Measurements from ENCODE around the gene NRXN3.
"Not testable (repeated sequence)": the region's sequence is repeated elsewhere in the genome, so short reads cannot be mapped to it uniquely, and the experiment has no call there.

NRXN3 gene

DNA sequence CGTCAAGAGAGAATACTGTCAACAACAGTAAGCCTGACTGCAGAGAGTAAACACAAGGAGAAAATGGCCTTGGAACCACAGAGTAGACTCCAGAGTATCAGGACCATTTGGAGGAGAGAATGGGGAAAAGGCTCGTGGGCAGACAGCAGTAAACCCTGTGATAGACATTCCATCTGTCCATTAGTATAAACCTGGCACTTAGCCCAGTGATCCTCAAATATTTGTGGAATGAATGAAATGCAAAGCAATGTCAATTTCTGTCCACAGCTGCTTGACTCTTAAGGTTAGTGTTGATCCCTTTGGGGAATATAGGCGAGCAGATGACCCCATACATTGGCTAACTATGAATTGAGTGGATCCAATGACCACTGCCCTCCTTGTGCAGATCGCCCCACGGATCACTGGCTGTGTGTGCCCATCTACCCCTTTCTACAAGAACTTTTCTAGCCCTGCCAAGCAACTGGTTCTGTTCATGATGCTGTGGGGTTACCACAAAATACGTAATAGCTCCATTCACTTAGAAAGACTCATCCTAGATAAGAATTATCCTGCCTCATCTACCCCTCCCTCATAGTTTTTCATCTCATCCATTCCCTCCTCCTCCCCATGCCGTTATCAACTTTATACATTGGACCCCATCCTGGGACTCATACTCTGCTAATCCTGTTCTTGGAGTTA, 846.8 kb downstream of the NRXN3 start:
- Histone ChIP-seq H3K36me3 (ENCODE audit: control insufficient read depth, insufficient read depth, low read length) (no peaks in the 10 kb centered on the region), H3K27ac (ENCODE audit: low read depth, low read length, severe bottlenecking) (no peak overlapping the region), H3K4me3 (ENCODE audit: extremely low read depth, insufficient read depth, low read length, poor library complexity, severe bottlenecking) (no peak overlapping the region), H3K4me1 (ENCODE audit: control insufficient read depth, insufficient read depth, low read length, poor library complexity, severe bottlenecking) (peaks cover 2% of the 10 kb centered on the region), H3K9me3 (ENCODE audit: control insufficient read depth, low read length) (no peaks in the 10 kb centered on the region)
- WGBS, 2 experiments (ENCODE audit: insufficient coverage in 2 of 2): 81 to 98% methylated on average over 4 to 5 of the region's 7 CpGs

DNA sequence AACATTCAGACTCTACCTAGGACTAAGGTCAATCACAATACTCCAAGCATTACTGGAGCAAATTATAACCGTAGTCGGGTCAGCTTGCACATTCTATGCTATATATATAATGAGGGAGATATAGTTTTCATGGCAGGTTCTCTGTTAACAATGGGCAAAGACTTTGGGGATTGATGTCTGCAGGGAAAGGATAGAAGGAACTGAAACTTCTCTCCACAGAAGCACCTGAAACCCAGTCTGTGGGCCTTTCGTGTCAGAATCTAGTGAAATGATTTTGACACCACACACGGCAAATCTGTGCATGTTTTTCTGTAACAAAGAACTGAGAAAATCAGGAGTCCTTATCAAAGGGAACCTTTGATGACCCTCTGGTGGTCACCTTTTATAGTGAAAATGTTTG, 847.4 kb downstream of the NRXN3 start:
- Histone ChIP-seq H3K9me3 (ENCODE audit: control insufficient read depth, low read length) (no peaks in the 10 kb centered on the region), H3K36me3 (ENCODE audit: control insufficient read depth, insufficient read depth, low read length) (no peaks in the 10 kb centered on the region), H3K4me3 (ENCODE audit: extremely low read depth, insufficient read depth, low read length, poor library complexity, severe bottlenecking) (no peak overlapping the region), H3K4me1 (ENCODE audit: control insufficient read depth, insufficient read depth, low read length, poor library complexity, severe bottlenecking) (peaks cover 2% of the 10 kb centered on the region), H3K27ac (ENCODE audit: low read depth, low read length, severe bottlenecking) (no peak overlapping the region)
- WGBS, 2 experiments (ENCODE audit: insufficient coverage in 2 of 2): 83 to 92% methylated on average over 1 to 2 of the region's 4 CpGs

DNA sequence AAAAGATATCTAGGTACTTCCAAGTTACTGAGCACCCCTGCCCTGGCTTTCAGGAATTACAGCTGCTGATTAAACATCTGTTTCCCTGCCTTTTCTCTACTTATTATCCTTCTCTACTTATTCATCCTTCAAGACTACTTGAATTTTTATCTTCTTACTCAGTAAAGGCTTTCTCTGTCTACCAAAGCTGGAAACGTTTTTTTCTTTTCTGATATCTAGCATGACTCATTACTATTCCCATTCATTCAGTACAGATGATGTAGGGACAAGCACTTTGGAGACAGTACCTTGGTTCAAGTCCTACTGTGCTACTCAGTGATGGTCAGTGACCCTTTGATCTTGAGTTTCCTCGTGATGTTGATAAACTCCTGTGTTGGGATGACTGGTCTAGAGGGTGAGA, 848.7 kb downstream of the NRXN3 start:
- no peaks in the 10 kb centered on the region for H3K9me3 ChIP-seq (ENCODE audit: control insufficient read depth, low read length)
- H3K27ac ChIP-seq (ENCODE audit: low read depth, low read length, severe bottlenecking): no peak overlapping the region
- H3K4me1 ChIP-seq (ENCODE audit: control insufficient read depth, insufficient read depth, low read length, poor library complexity, severe bottlenecking): peaks cover 2% of the 10 kb centered on the region
- H3K36me3 ChIP-seq (ENCODE audit: control insufficient read depth, insufficient read depth, low read length): no peaks in the 10 kb centered on the region
- no peak overlapping the region for H3K4me3 ChIP-seq (ENCODE audit: extremely low read depth, insufficient read depth, low read length, poor library complexity, severe bottlenecking)
- 71% methylated on average over 2 of the region's 2 CpGs; no CpG with 5 or more reads in 1 of the 2 experiments for WGBS, 2 experiments (ENCODE audit: insufficient coverage in 2 of 2)

DNA sequence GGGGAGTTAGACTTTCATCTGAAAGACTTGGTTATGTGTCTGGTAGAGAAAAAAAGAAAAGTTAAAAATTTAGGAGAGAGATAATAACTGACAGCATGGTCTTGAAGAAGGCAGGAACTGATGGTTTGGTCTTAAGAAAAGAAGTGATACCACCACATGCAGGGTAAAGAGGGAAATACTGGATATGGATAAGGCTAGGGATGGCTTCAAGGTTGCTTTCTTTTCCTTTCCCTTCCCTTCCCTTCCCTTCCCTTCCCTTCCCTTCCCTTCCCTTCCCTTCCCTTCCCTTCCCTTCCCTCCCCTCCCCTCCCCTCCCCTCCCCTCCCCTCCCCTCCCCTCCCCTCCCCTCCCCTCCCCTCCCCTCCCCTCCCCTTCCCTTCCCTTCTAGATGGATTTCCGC, 849.7 kb downstream of the NRXN3 start:
- H3K4me3 ChIP-seq (ENCODE audit: extremely low read depth, insufficient read depth, low read length, poor library complexity, severe bottlenecking); H3K27ac ChIP-seq (ENCODE audit: low read depth, low read length, severe bottlenecking); H3K36me3 ChIP-seq (ENCODE audit: control insufficient read depth, insufficient read depth, low read length); H3K9me3 ChIP-seq (ENCODE audit: control insufficient read depth, low read length); H3K4me1 ChIP-seq (ENCODE audit: control insufficient read depth, insufficient read depth, low read length, poor library complexity, severe bottlenecking): not testable (repeated sequence)
- 80% methylated on average over 1 of the region's 1 CpG; no CpG with 5 or more reads in 1 of the 2 experiments for WGBS, 2 experiments (ENCODE audit: insufficient coverage in 2 of 2)

DNA sequence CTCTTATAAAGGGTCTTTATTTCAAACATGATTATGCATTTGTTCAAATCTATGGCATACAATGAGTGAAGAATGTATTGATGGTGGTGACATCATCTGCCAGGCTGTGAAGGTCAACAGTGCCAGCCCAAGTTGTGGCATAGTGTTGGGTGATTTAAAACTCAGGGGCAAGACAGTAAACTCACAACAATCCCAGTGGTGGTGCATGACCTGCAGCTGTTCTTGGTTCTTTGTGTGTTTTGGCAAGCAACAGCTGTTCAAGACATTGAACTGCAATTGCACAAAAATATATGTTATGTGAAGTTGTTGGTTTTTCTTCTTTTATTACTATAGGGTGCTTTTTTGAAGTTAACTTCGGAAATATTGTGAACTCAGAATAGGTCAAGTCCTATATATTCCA, 851.6 kb downstream of the NRXN3 start:
- no peak overlapping the region for H3K27ac ChIP-seq (ENCODE audit: low read depth, low read length, severe bottlenecking)
- H3K36me3 ChIP-seq (ENCODE audit: control insufficient read depth, insufficient read depth, low read length): no peaks in the 10 kb centered on the region
- H3K4me3 ChIP-seq (ENCODE audit: extremely low read depth, insufficient read depth, low read length, poor library complexity, severe bottlenecking): no peak overlapping the region
- WGBS, 2 experiments (ENCODE audit: insufficient coverage in 2 of 2): no CpG with 5 or more reads among the region's 1 CpG
- peaks cover 6% of the 10 kb centered on the region for H3K9me3 ChIP-seq (ENCODE audit: control insufficient read depth, low read length)
- no peaks in the 10 kb centered on the region for H3K4me1 ChIP-seq (ENCODE audit: control insufficient read depth, insufficient read depth, low read length, poor library complexity, severe bottlenecking)

DNA sequence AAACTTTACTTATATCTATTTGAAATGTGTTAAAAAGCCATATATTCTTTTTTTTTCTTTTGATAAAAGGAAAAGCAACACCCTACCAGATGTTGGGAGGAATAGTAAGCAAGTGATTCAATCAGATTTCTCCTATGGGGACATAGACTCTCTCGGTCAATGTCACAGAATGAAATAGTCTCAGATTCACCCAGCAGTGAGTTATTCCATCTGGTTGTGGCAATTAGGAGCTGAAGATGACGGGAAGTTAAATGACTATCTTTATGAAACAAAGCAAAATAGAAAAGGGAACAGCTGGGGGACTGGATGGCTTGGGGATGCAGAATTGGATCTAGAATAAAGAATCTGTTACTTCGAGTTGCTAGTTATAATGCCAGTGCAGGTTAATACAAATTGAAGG, 857.0 kb downstream of the NRXN3 start:
- Histone ChIP-seq H3K4me1 (ENCODE audit: control insufficient read depth, insufficient read depth, low read length, poor library complexity, severe bottlenecking) (peaks cover 4% of the 10 kb centered on the region), H3K4me3 (ENCODE audit: extremely low read depth, insufficient read depth, low read length, poor library complexity, severe bottlenecking) (no peak overlapping the region), H3K9me3 (ENCODE audit: control insufficient read depth, low read length) (peaks cover 6% of the 10 kb centered on the region), H3K27ac (ENCODE audit: low read depth, low read length, severe bottlenecking) (no peak overlapping the region), H3K36me3 (ENCODE audit: control insufficient read depth, insufficient read depth, low read length) (no peaks in the 10 kb centered on the region)
- 90 to 100% methylated on average over 1 to 2 of the region's 3 CpGs for WGBS, 2 experiments (ENCODE audit: insufficient coverage in 2 of 2)

DNA sequence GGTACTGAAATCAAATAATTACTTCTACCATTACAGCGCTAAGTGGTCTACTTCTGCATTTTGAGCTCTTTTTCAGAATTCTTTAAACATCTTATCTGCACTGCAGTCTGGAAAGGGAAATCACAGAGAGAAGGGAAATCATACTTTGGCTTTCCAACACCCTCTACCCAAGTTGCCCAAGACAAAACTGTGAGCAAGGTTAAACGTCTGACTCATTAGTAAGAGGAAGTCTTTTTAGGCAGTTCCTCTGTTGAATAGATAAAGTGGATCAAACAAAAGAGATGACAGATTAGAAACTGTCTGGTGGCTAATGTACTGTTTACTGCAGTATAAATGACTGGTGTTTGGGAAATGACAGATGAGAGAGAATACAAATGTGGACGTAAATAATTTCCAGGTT, 858.1 kb downstream of the NRXN3 start:
- H3K4me1 ChIP-seq (ENCODE audit: control insufficient read depth, insufficient read depth, low read length, poor library complexity, severe bottlenecking): peaks cover 4% of the 10 kb centered on the region
- 68 to 71% methylated on average over 2 to 3 of the region's 3 CpGs for WGBS, 2 experiments (ENCODE audit: insufficient coverage in 2 of 2)
- H3K4me3 ChIP-seq (ENCODE audit: extremely low read depth, insufficient read depth, low read length, poor library complexity, severe bottlenecking): no peak overlapping the region
- no peak overlapping the region for H3K27ac ChIP-seq (ENCODE audit: low read depth, low read length, severe bottlenecking)
- peaks cover 6% of the 10 kb centered on the region for H3K9me3 ChIP-seq (ENCODE audit: control insufficient read depth, low read length)
- no peaks in the 10 kb centered on the region for H3K36me3 ChIP-seq (ENCODE audit: control insufficient read depth, insufficient read depth, low read length)

DNA sequence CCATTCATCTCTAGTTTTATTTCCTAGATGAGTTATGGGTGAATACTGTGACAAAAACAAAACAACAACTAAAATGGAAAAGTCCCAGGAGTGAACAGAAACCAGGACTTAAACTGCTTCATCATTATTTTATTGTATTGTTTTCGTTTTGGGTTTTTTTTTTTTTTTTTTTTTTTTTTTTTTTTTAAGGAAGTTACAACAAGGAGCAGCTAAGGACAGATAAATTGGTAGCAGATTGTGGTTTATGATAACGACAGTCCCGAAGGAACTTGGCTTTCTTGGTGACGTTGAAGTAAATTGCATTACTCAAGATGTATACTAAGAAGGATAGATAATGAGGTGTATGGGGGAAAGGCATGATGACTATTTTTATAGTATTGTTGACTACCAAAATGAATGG, 866.3 kb downstream of the NRXN3 start:
- Histone ChIP-seq H3K36me3 (ENCODE audit: control insufficient read depth, insufficient read depth, low read length) (no peaks in the 10 kb centered on the region), H3K27ac (ENCODE audit: low read depth, low read length, severe bottlenecking) (no peak overlapping the region), H3K4me3 (ENCODE audit: extremely low read depth, insufficient read depth, low read length, poor library complexity, severe bottlenecking) (no peak overlapping the region), H3K9me3 (ENCODE audit: control insufficient read depth, low read length) (peaks cover 6% of the 10 kb centered on the region), H3K4me1 (ENCODE audit: control insufficient read depth, insufficient read depth, low read length, poor library complexity, severe bottlenecking) (no peaks in the 10 kb centered on the region)
- 90 to 97% methylated on average over 3 to 4 of the region's 4 CpGs for WGBS, 2 experiments (ENCODE audit: insufficient coverage in 2 of 2)

DNA sequence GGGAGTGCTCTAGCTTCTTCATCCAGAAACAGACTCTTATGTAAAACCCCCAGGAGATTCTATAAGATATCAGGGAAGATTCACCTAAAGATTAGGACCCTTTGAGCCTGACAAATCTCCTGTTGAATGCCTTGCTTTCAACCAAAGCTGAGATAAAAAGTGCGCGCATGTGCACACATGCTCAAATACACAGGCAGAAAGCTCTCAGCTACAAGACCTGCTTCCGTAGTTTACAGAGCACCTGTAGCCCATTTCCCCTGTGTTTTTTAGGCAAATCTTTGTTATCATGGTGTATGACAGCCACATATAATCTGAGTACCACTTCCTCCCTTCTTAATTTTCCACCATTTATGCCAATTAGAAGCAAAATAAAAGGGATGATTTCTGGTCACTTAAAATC, 866.9 kb downstream of the NRXN3 start:
- no peaks in the 10 kb centered on the region for H3K4me1 ChIP-seq (ENCODE audit: control insufficient read depth, insufficient read depth, low read length, poor library complexity, severe bottlenecking)
- no peaks in the 10 kb centered on the region for H3K36me3 ChIP-seq (ENCODE audit: control insufficient read depth, insufficient read depth, low read length)
- no peak overlapping the region for H3K27ac ChIP-seq (ENCODE audit: low read depth, low read length, severe bottlenecking)
- H3K4me3 ChIP-seq (ENCODE audit: extremely low read depth, insufficient read depth, low read length, poor library complexity, severe bottlenecking): no peak overlapping the region
- WGBS, 2 experiments (ENCODE audit: insufficient coverage in 2 of 2): 89 to 95% methylated on average over 2 to 3 of the region's 3 CpGs
- peaks cover 6% of the 10 kb centered on the region for H3K9me3 ChIP-seq (ENCODE audit: control insufficient read depth, low read length)

DNA sequence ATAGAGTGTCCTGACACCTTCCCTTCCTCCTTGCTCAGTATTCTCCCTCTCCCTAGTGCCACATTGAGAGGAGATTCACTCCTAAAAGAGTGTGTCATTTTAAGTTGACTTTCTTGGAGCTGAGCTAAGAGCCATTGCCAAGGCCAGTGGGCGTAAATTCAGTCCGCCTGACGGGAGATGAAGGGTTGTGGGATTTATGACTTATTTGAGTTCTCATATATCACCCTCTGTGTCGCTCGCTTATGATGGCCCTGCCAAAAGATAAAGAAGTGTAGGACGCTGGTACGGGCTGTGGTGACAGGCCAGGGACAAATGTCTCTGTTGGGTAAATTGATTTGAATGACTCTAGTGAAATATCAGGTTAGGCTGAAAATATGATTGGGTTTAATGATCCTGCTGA, 867.4 kb downstream of the NRXN3 start:
- Histone ChIP-seq H3K27ac (ENCODE audit: low read depth, low read length, severe bottlenecking) (no peak overlapping the region), H3K4me3 (ENCODE audit: extremely low read depth, insufficient read depth, low read length, poor library complexity, severe bottlenecking) (no peak overlapping the region), H3K9me3 (ENCODE audit: control insufficient read depth, low read length) (peaks cover 6% of the 10 kb centered on the region), H3K4me1 (ENCODE audit: control insufficient read depth, insufficient read depth, low read length, poor library complexity, severe bottlenecking) (no peaks in the 10 kb centered on the region), H3K36me3 (ENCODE audit: control insufficient read depth, insufficient read depth, low read length) (no peaks in the 10 kb centered on the region)
- 89 to 96% methylated on average over 5 to 7 of the region's 7 CpGs for WGBS, 2 experiments (ENCODE audit: insufficient coverage in 2 of 2)

DNA sequence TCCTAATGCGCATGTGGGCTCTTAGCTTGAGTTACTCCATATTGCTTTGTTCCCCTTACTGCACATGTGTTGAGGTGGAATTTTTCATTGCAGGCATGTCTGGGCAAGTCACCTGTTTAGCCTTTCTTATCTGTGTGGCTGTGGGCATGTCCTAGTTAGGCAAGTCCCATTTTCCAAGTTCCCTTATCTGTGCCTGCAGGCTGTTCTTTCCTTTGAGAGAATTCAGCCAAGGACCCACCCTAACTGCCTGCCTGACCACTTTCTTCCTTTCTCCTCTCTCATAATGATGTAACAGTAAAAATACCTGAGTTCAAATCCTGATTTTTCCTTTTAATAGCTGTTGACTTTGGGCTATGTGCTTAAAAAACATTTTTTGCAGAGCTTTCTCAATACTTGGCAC, 870.6 kb downstream of the NRXN3 start:
- H3K36me3 ChIP-seq (ENCODE audit: control insufficient read depth, insufficient read depth, low read length): no peaks in the 10 kb centered on the region
- no peaks in the 10 kb centered on the region for H3K4me1 ChIP-seq (ENCODE audit: control insufficient read depth, insufficient read depth, low read length, poor library complexity, severe bottlenecking)
- no peak overlapping the region for H3K4me3 ChIP-seq (ENCODE audit: extremely low read depth, insufficient read depth, low read length, poor library complexity, severe bottlenecking)
- WGBS, 2 experiments (ENCODE audit: insufficient coverage in 2 of 2): no CpG with 5 or more reads among the region's 1 CpG
- peaks cover 6% of the 10 kb centered on the region for H3K9me3 ChIP-seq (ENCODE audit: control insufficient read depth, low read length)
- H3K27ac ChIP-seq (ENCODE audit: low read depth, low read length, severe bottlenecking): no peak overlapping the region

Measured in mesodermal cell (in vitro differentiated cells).